Liver (tissue), 3 donors: ENCODE measurements around the gene SNX9.

Source experiments
- ATF3 ChIP-seq: IDR thresholded peaks from 2 replicates; pipeline ENCODE4 v1.6.1; 2016; ENCODE audit warnings: antibody characterized with exemption
- CTCF ChIP-seq: fragments of 150-350 bp; IDR thresholded peaks from 2 replicates; pipeline ENCODE4 v1.5.1; 2017; ENCODE audit warnings: improper control_type of control experiment, low read depth, low read length; ENCODE audit not compliant: missing input control
- EGR1 ChIP-seq, 2 donors: IDR thresholded peaks; 2 replicates each; pipeline ENCODE4 v1.6.1; 2016 to 2018; ENCODE audit warnings: antibody characterized with exemption in 2 of 2, low read depth in 2 of 2
- HNF4A ChIP-seq, 2 donors: conservative IDR thresholded peaks; 2 replicates each; pipeline ENCODE4 v1.6.1; 2016; ENCODE audit warnings: antibody characterized with exemption in 2 of 2, mild to moderate bottlenecking in 2 of 2
- JUND ChIP-seq, 2 donors: IDR thresholded peaks; 2 replicates each; pipeline ENCODE4 v1.6.1; 2016; ENCODE audit warnings: antibody characterized with exemption in 2 of 2
- MAX ChIP-seq: IDR thresholded peaks from 2 replicates; pipeline ENCODE4 v1.6.1; 2016; ENCODE audit warnings: antibody characterized with exemption
- NR2F2 ChIP-seq: IDR thresholded peaks from 2 replicates; pipeline ENCODE4 v1.6.1; 2016; ENCODE audit warnings: antibody characterized with exemption
- RAD21 ChIP-seq, 2 donors: IDR thresholded peaks; 2 replicates each; pipeline ENCODE4 v1.6.1; 2016; ENCODE audit warnings: antibody characterized with exemption in 2 of 2, mild to moderate bottlenecking in 2 of 2
- REST ChIP-seq: IDR thresholded peaks from 2 replicates; pipeline ENCODE4 v1.6.1; 2016; ENCODE audit warnings: antibody characterized with exemption, mild to moderate bottlenecking
- RXRA ChIP-seq, 2 donors: IDR thresholded peaks; 2 replicates each; pipeline ENCODE4 v1.6.1; 2017 to 2018; ENCODE audit warnings: antibody characterized with exemption in 2 of 2, mild to moderate bottlenecking in 1 of 2
- SP1 ChIP-seq: IDR thresholded peaks from 2 replicates; pipeline ENCODE4 v1.6.1; 2018; ENCODE audit warnings: antibody characterized with exemption, mild to moderate bottlenecking
- TAF1 ChIP-seq: conservative IDR thresholded peaks from 2 replicates; pipeline ENCODE4 v1.6.1; 2016; ENCODE audit warnings: antibody characterized with exemption, mild to moderate bottlenecking
- ZBTB33 ChIP-seq: IDR thresholded peaks from 2 replicates; pipeline ENCODE4 v1.6.1; 2016; ENCODE audit warnings: antibody characterized with exemption
- donor health status: healthy.
- donor health status: healthy.

GRCh38 chr6:157906537-157907061 is 83.6 kb downstream of the SNX9 start:
- no peak for TF ChIP-seq TAF1
- no peak for TF ChIP-seq CTCF
- TF ChIP-seq ZBTB33 = no peak
- TF ChIP-seq RAD21 (IDR thresholded peaks at IDR 0.05) = no peak
- no peak for TF ChIP-seq REST
- TF ChIP-seq ATF3 = no peak
- no peak for TF ChIP-seq SP1
- TF ChIP-seq JUND (IDR thresholded peaks at IDR 0.05) = no peak
- TF ChIP-seq MAX = no peak
- TF ChIP-seq RXRA (IDR thresholded peaks at IDR 0.05) = no peak
- TF ChIP-seq HNF4A (conservative IDR thresholded peaks at IDR 0.05) = no peak
- no peak for TF ChIP-seq NR2F2
- TF ChIP-seq EGR1 (IDR thresholded peaks at IDR 0.05; ENCODE audit: low read depth in 2 of 2) = no peak
